Activated effector memory CD4-positive, alpha-beta T cell treated with anti-CD3 and anti-CD28 coated beads, Interleukin-2, amount 50 U/mL, for 16 hours (primary cell): ENCODE data around the gene HES4.
"Not testable (repeated sequence)": the region's sequence is repeated elsewhere in the genome, so short reads cannot be mapped to it uniquely, and the experiment has no call there.

Experiments used
- DNase-seq: peaks from one replicate; pipeline ENCODE4 v3.0.0-alpha.2; 2020

HES4 gene

GRCh38 chr1:997993-998744 is 1.7 kb downstream of the HES4 start:
- no peak for DNase-seq

DNA sequence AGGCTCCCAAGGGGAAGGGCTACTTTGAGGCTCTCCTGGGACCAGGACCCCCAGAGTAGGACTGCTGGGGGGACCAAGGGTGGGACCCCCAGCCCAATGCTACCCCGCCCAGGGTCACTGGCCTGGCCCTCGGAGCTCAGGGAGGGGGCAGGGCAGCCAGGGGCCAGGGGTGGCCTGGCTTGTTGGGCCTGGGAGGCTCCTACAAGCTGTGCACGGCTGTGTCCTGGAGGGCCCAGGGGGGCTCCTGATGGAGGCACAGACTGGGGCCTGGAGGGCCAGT is 2.2 kb downstream of the HES4 start:
- DNase-seq, result no peak

- DNase-seq, result no peak
Measured at GRCh38 chr1:996851-997712, 2.8 kb downstream of the HES4 start.

GRCh38 chr1:995665-996633 is 3.9 kb downstream of the HES4 start:
- no peak for DNase-seq

DNA sequence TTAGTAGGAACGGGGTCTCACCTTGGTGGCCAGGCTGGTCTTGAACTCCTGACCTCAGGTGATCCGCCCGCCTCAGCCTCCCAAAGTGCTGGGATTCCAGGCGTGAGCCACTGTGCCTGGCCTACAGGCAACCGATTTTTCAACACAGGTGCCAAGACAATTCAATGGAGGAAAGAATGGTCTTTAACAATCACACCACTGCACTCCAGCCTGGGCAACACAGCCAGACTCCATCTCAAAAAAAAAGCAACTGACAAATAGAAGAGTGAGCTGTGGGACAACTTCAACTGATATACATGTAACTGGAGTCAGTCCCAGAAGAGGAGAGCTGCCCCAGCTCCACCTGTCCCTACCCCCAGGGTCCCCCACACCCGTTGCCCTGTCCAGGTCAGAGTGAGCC is 5.4 kb downstream of the HES4 start:
- not testable (repeated sequence) for DNase-seq

- DNase-seq, result no peak
Measured at GRCh38 chr1:993379-993995, 6.4 kb downstream of the HES4 start.

- no peak for DNase-seq
Measured at GRCh38 chr1:992362-992761, 7.5 kb downstream of the HES4 start.

DNA sequence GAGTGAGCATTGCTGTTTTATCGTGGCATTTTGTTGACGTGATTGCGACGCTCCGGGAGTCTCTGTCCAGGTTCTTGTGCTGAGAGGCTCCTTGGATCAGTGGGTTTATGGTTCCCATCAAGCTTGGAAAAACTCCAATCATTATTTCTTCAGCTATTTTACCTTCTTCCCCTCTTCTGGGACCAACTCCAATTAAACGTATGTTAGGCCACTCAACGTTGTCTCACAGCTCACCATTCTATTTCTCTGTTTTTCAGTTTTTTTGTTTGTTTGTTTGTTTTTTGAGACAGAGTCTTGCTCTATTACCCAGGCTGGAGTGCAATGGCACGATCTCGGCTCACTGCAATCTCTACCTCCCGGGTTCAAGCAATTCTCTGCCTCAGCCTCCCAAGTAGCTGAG is 8.0 kb downstream of the HES4 start:
- no peak for DNase-seq

GRCh38 chr1:991275-991674 is 8.6 kb downstream of the HES4 start:
- not testable (repeated sequence) for DNase-seq

DNA sequence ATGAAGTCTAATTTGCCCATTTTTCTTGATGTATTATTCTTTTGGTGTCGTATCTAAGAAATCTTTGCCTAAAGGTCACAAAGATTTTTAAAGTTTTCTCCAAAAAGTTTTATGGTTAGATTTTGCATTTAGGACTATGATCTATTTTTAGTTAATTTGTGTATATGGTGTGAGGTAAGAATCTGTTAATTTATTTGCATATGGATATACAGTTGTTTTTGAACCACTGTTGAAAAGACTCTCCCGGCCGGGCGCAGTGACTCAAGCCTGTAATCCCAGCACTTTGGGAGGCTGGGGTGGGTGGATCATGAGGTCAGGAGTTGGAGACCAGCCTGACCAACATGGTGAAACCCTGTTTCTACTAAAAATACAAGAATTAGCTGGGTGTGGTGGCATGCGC is 11.8 kb downstream of the HES4 start:
- not testable (repeated sequence) for DNase-seq

- DNase-seq, result no peak
Measured at GRCh38 chr1:985126-985525, 14.8 kb downstream of the HES4 start.

DNA sequence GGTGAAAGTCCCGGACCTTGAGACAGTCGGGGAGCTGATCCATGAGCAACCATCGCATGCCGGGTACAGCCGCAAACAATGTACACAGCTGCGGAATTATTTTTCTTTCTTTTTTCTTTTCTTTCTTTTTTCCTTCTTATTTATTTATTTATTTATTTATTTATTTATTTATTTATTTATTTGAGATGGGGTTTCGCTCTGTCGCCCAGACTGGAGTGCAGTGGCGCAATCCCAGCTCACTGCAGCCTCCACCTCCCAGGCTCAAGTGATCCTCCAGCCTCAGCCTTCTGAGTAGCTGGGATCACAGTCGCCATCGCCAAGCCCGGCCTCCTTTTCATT is 15.5 kb downstream of the HES4 start:
- no peak for DNase-seq

- peak; percentile 88 for DNase-seq
Measured at GRCh38 chr1:983798-984475, 16.0 kb downstream of the HES4 start.

DNA sequence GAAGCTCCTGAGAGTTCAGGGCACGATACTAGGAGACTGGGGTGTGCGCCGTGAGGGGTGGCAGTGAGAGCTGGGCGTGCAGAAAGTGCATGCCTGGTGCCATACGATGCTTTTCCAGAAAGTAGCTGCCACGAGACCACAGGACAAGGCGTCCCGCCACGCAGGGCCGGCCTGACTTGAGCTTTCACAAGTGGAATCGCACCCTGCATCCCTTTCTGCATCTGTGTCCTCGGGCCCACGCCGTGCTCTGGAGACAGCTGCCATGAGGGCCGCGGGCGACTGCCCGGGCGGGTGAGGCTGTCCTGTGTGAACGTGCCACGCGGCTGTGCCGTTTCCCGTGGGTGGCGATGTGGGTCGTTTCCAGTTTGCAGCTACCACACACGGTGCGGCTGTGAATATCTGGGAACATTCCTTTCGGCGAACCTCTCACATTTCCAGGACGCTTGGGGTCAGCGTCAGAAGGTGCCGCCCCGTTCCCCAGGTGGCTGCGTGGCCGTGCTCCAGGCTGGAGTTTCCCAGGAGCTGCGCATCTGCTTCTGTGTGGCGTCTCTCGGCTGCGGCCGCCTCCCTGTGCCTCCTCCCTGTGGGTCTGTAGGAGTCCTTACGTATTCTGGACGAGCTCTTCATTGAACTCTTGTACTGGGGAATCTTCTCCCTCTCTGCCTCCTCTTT is 17.0 kb downstream of the HES4 start:
- DNase-seq, result no peak

GRCh38 chr1:981955-982558 is 17.8 kb downstream of the HES4 start, which contains the start of gene PERM1:
Gene PERM1 (minus strand): TSS chr1:982093. CDS start chr1:981029, 1,064 bp downstream.
- DNase-seq, result no peak

- no peak for DNase-seq
Measured at GRCh38 chr1:981491-981954, 18.4 kb downstream of the HES4 start.

GRCh38 chr1:980602-981395 is 19.1 kb downstream of the HES4 start:
- no peak for DNase-seq

- no peak for DNase-seq
Measured at GRCh38 chr1:980137-980571, 19.7 kb downstream of the HES4 start.

GRCh38 chr1:979744-980072 is 20.2 kb downstream of the HES4 start:
- DNase-seq, result no peak
